HepG2 (cell line): ENCODE measurements around the gene S1PR5. TPM values are rescaled to one million over a fixed set of nuclear protein-coding genes. Genes with fewer than 3 reads are reported as not detected.
A peak's percentile ranks its signal among the peaks of the same experiment; 100 is the strongest.

Experiments
- CBFB ChIP-seq: sonication (generic); formaldehyde crosslinking; IDR thresholded peaks from 2 replicates; pipeline ENCODE4 v1.4.0; 2020; ENCODE audit warnings: missing genetic modification reagents
- FOXO1 ChIP-seq: sonication (generic); formaldehyde crosslinking; IDR thresholded peaks from 2 replicates; pipeline ENCODE4 v1.4.0; 2020; ENCODE audit warnings: missing genetic modification reagents
- GTF2F1 ChIP-seq: fragments of 150-350 bp; IDR thresholded peaks from 2 replicates; pipeline ENCODE4 v1.6.1; 2014; ENCODE audit warnings: low read length
- HOXA7 ChIP-seq: sonication (generic); formaldehyde crosslinking; IDR thresholded peaks from 2 replicates; pipeline ENCODE4 v1.8.1; 2022; ENCODE audit warnings: mild to moderate bottlenecking, missing genetic modification reagents, moderate library complexity
- MAX ChIP-seq: IDR thresholded peaks from 2 replicates; pipeline ENCODE4 v1.6.1; 2012; ENCODE audit warnings: inconsistent platforms
- SMAD9 ChIP-seq: sonication (generic); formaldehyde crosslinking; IDR thresholded peaks from 2 replicates; pipeline ENCODE4 v1.5.1; 2020; ENCODE audit warnings: mild to moderate bottlenecking, missing genetic modification reagents
- ZBTB14 ChIP-seq: sonication (generic); formaldehyde crosslinking; IDR thresholded peaks from 2 replicates; pipeline ENCODE4 v1.4.0; 2020; ENCODE audit warnings: missing genetic modification reagents
- ZBTB39 ChIP-seq: sonication (generic); formaldehyde crosslinking; IDR thresholded peaks from 2 replicates; pipeline ENCODE4 v1.5.0; 2020; ENCODE audit warnings: missing genetic modification reagents
- ZBTB44 ChIP-seq: sonication (generic); formaldehyde crosslinking; IDR thresholded peaks from 2 replicates; pipeline ENCODE4 v1.4.0; 2020; ENCODE audit warnings: missing genetic modification reagents
- ZFX ChIP-seq: sonication (generic); formaldehyde crosslinking; IDR thresholded peaks from 2 replicates; pipeline ENCODE4 v1.4.0; 2020; ENCODE audit warnings: mild to moderate bottlenecking, low read depth, missing genetic modification reagents, moderate library complexity
- ZNF230 ChIP-seq: sonication (generic); formaldehyde crosslinking; IDR thresholded peaks from 2 replicates; pipeline ENCODE4 v1.4.0; 2020; ENCODE audit warnings: mild to moderate bottlenecking, missing genetic modification reagents
- ZNF431 ChIP-seq: sonication (generic); formaldehyde crosslinking; IDR thresholded peaks from 2 replicates; pipeline ENCODE4 v1.9.0; 2022; ENCODE audit warnings: missing genetic modification reagents, low read depth, mild to moderate bottlenecking, borderline replicate concordance
- ZNF513 ChIP-seq: sonication (generic); formaldehyde crosslinking; conservative IDR thresholded peaks from 2 replicates; pipeline ENCODE4 v1.5.0; 2020; ENCODE audit warnings: missing genetic modification reagents
- ZNF550 ChIP-seq: sonication (generic); formaldehyde crosslinking; IDR thresholded peaks from 2 replicates; pipeline ENCODE4 v1.4.0; 2020; ENCODE audit warnings: mild to moderate bottlenecking, missing genetic modification reagents, borderline replicate concordance
- ZNF576 ChIP-seq: sonication (generic); formaldehyde crosslinking; IDR thresholded peaks from 2 replicates; pipeline ENCODE4 v1.4.0; 2020; ENCODE audit warnings: mild to moderate bottlenecking, missing genetic modification reagents
- ZNF746 ChIP-seq: sonication (generic); formaldehyde crosslinking; IDR thresholded peaks from 2 replicates; pipeline ENCODE4 v1.8.0; 2022; ENCODE audit warnings: mild to moderate bottlenecking, missing genetic modification reagents
- ZNF777 ChIP-seq: sonication (generic); formaldehyde crosslinking; IDR thresholded peaks from 2 replicates; pipeline ENCODE4 v1.4.0; 2020; ENCODE audit warnings: missing genetic modification reagents
- polyA plus RNA-seq, 8 experiments: library from polyadenylated mRNA; depleted of rRNA in 3 of 8; stranded (reverse) in 7 of 8; unstranded in 1 of 8; fragments of >200 nt; fragmentation: Illumina TruSeq in 4 of 8; extraction: Trizol in 4 of 8; gene quantifications; 2 replicates each; pipeline versions ENCODE4 v1.2.1 to v1.2.3, GENCODE V29; 2011 to 2016; ENCODE audit warnings: low read depth in 4 of 8, missing spikeins in 1 of 8, mixed read lengths in 1 of 8; ENCODE audit not compliant: insufficient read depth in 1 of 8
- total RNA-seq, 5 experiments: library from RNA; depleted of rRNA; stranded (reverse); fragments of >200 nt; fragmentation: Illumina TruSeq; extraction: Trizol; gene quantifications; 2 replicates each; pipeline ENCODE4 v1.2.3, GENCODE V29; 2016; ENCODE audit warnings: low read depth in 1 of 5
- TF ChIP-seq, protein P1 (sequence below): sonication (generic); formaldehyde crosslinking; IDR thresholded peaks from 2 replicates; pipeline ENCODE4 v1.8.0; 2022; ENCODE audit warnings: missing genetic modification reagents, mild to moderate bottlenecking, borderline replicate concordance
- TF ChIP-seq, protein P2 (sequence below): IDR thresholded peaks from 2 replicates; pipeline ENCODE4 v1.6.1; 2016; ENCODE audit warnings: low read depth, control low read depth

The S1PR5 gene
- total and polyA plus RNA-seq, 2 of the 13 experiments (the other 11 are each of a cell fraction or from before 2014, with no cell fraction given), result 0.04 TPM; not detected in 1

GRCh38 chr19:10502524-10503001, 14.7 kb downstream of the S1PR5 start (continued):
- no peak for TF ChIP-seq ZNF576 (CRISPR knock-in tag)
- TF ChIP-seq ZNF431 (CRISPR knock-in tag), result peak; percentile 85
- TF ChIP-seq ZNF550, result no peak
- TF ChIP-seq ZBTB39 (CRISPR knock-in tag), result 0 out of 2 replicates have a peak, but pooled peaks have one; percentile 23
- no peak; the same call in 1 of the 2 replicates for TF ChIP-seq ZNF230 (CRISPR knock-in tag)
- no peak for TF ChIP-seq CBFB (CRISPR knock-in tag)
- TF ChIP-seq, protein P1, sequence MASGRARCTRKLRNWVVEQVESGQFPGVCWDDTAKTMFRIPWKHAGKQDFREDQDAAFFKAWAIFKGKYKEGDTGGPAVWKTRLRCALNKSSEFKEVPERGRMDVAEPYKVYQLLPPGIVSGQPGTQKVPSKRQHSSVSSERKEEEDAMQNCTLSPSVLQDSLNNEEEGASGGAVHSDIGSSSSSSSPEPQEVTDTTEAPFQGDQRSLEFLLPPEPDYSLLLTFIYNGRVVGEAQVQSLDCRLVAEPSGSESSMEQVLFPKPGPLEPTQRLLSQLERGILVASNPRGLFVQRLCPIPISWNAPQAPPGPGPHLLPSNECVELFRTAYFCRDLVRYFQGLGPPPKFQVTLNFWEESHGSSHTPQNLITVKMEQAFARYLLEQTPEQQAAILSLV, result no peak
- TF ChIP-seq ZNF746 (CRISPR knock-in tag), result peak; percentile 33; the same call in 1 of the 2 replicates
- TF ChIP-seq, protein P2, sequence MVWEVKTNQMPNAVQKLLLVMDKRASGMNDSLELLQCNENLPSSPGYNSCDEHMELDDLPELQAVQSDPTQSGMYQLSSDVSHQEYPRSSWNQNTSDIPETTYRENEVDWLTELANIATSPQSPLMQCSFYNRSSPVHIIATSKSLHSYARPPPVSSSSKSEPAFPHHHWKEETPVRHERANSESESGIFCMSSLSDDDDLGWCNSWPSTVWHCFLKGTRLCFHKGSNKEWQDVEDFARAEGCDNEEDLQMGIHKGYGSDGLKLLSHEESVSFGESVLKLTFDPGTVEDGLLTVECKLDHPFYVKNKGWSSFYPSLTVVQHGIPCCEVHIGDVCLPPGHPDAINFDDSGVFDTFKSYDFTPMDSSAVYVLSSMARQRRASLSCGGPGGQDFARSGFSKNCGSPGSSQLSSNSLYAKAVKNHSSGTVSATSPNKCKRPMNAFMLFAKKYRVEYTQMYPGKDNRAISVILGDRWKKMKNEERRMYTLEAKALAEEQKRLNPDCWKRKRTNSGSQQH (CRISPR knock-in tag), result peak; percentile 40
- TF ChIP-seq ZNF777, result 0 out of 2 replicates have a peak, but pooled peaks have one; percentile 5
- TF ChIP-seq SMAD9 (CRISPR knock-in tag), result no peak
- TF ChIP-seq FOXO1 (CRISPR knock-in tag), result no peak
- peak; percentile 84 for TF ChIP-seq ZFX
- TF ChIP-seq ZBTB14, result peak; percentile 86
- TF ChIP-seq ZBTB44 (CRISPR knock-in tag), result no peak
- no peak for TF ChIP-seq GTF2F1
- TF ChIP-seq MAX, result peak; percentile 92
- no peak for TF ChIP-seq ZNF513
- no peak for TF ChIP-seq HOXA7 (CRISPR knock-in tag)
